ENCODE measurements around the gene JMJD4.

The JMJD4 gene, protein sequence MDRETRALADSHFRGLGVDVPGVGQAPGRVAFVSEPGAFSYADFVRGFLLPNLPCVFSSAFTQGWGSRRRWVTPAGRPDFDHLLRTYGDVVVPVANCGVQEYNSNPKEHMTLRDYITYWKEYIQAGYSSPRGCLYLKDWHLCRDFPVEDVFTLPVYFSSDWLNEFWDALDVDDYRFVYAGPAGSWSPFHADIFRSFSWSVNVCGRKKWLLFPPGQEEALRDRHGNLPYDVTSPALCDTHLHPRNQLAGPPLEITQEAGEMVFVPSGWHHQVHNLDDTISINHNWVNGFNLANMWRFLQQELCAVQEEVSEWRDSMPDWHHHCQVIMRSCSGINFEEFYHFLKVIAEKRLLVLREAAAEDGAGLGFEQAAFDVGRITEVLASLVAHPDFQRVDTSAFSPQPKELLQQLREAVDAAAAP

DNA sequence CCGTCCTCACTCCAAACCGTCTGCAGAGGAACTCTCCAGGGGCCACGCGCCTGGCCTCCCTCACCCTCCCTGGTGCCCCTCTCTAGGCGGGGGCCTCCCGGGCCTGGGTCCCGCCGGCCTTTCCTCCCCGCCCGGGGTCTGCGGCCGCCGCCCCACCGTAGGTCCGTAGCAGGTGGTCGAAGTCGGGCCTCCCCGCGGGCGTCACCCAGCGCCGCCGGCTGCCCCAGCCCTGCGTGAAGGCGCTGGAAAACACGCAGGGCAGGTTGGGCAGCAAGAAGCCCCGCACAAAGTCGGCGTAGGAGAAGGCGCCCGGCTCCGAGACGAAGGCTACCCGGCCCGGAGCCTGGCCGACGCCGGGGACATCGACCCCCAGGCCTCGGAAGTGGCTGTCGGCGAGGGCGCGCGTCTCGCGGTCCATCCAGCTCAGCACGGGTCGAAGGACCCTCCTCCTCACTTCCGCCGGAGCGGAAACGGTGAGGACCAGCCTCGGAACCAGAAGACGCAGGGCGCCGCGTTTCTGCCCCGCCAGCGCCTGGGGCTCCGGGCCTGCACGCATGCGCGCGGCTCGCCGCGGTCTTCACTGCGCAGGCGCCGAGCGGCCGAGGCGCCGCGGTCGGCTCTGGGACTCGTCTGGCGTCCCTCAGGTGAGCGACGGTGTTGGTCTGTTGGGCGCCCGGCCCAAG is at the start of gene JMJD4, which contains the start of gene SNAP47:
Gene JMJD4 (minus strand): TSS at position 447 of the 683 bp plus-strand sequence. CDS start 29 bp downstream, at position 418.
Gene SNAP47 (plus strand): TSS at position 580 of the 683 bp plus-strand sequence. CDS start 12,302 bp downstream, outside the sequence.
- peak; percentile 91 for DNase-seq

DNA sequence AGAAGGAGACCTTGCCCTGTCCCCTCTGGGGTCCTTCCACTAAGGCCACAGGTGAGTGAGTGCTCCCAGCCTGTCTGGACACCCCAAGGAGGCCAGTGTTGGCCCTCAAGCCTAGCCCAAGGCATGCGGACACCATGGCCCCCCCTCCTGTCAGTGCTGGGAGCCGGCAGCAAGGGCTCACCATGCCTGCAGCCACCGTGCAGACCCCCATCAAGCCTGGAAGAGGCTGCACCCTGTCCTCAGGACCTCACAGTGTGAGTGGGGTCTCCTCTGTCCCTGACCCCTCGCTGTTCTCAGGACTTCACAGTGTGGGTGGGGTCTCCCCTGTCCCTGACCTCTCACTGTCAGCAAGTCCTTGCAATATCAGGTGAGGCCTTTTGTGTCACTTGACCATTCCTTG is 47.1 kb upstream of the JMJD4 start:
- no peak for DNase-seq

DNA sequence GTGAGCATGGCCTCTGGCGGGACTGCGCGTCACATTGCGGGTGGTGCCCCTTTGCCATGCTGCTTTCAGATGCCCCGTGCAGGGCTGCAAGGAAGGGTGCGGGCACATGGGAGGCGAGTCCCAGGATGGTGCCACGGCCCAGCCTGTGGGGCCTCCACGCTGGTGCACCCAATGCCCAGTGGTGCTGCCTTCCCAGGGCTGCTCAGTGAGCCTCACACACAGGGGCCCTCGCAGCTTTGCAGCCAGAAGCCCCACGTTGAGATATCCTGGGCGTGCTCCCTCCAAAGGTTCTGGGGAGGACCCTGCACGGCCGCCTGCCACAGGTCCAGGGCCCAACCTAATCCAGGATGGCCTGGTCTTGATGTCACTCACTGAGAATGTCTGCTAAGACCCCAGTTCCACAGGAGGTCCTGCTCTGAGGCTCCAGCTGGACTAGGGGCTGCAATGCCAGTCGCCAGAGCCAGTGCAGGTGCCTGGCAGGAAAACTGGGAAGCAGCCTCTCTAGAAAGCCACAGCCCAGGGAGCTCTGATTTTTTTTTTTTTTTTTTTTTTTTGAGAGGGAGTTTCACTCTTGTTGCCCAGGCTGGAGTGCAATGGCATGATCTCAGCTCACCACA is 46.3 kb upstream of the JMJD4 start:
- no peak for DNase-seq

DNA sequence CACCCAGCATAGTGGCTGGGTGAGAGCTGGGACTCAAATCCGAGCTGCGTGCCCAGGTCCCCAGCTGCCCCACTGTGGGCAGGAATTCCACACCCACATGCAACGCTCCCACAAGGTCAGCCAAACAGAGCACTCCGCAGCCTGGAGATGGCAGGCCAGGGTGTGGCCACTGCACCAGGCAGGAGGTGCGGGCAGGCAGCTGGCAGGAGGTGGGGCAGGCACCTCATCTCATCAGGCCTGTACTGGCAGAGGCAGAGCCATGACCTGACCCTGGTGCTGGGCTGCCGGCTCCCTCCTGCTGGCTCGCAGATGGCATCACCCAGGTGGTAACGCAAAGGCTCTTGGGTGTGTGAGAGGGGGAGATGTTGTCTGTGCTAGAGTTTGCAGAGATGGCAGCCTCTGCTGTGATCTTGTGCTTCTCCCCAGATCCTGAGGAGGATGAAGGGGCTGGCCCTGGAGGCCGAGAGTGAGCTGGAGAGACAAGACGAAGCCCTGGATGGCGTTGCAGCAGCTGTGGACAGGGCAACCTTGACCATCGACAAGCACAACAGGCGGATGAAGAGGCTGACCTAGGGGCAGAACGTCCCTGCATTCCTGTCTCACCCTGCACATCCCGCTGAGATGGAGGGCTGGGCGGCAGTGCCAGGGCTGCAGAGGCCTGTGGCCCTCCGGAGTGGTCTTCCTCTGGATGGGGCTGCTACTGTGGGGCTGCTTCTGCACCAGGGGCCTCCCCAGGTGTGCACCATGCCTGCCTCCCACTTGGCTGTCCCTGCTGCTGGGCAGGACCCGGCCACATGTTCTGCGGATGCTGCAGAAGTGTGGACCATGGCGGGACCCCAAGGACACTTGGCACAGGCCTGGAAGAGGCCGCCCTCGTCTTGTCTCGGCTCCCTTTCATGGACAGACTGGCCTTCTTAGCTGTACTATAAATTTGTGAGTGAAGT is 45.3 kb upstream of the JMJD4 start:
- no peak for DNase-seq

DNA sequence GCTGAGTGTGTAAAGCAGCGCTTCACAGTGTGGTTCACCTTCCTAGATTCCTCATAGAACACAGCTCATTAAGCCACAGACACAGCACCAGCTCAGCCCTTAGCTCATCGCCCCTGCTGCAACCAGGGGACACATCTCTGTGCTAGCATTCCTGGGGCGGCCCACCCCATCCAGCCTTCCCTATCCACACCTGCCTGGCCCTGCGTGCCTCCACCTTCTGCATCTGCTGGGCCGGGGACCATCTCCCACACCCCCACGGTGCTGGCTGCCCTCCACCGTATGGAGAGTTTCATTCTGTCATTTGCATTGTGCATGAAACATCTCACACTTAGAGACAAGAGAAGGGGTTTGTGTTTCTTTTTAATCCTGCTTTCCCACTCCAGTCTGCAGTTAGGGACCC is 44.6 kb upstream of the JMJD4 start:
- DNase-seq: no peak

DNA sequence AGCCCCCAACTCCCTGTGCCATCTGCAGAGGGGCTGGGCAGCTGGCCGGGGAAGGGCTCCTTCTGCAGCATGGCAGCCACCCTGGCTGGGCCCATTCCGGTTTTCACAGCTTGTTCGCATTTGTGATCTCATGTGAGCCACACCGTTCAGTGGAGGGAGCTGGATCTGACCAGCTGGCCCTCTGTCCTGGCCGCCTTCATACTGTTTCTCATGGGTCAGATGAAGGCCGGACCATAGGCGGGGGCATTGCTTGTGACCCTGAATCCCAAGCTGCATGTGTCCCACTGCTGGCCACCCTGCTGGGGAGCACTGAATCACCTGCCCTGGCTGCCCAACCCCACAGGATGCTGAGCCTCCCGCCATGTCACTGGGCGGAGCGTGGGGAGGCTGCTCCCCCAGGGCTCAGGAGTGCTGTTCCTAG is 43.9 kb upstream of the JMJD4 start:
- no peak for DNase-seq

DNA sequence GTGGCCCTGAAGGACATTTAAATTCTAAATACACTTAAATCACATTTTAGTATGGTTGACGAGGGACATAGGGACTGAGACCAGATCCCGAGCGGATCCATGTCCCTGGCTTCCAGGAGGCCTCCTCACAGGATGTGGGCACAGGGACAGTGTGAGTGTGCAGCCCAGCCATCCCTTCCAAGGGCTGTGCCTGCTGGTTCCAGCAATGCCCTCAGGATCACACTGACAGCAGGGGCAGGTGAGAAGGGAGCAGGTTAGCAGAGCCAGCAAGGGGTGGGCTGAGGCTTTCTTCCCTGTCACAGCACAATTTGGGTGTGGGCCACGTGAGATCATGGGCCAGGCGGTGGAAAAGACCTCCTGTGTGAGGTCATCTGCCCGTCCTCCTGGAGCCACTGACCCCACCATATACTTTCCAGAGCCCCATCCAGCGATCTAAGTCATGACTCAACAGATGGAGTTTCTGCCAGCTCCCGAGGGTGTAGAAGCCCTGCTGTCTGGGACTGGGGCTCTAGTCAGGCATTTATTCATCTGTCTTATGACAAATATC is 43.4 kb upstream of the JMJD4 start:
- no peak for DNase-seq

DNA sequence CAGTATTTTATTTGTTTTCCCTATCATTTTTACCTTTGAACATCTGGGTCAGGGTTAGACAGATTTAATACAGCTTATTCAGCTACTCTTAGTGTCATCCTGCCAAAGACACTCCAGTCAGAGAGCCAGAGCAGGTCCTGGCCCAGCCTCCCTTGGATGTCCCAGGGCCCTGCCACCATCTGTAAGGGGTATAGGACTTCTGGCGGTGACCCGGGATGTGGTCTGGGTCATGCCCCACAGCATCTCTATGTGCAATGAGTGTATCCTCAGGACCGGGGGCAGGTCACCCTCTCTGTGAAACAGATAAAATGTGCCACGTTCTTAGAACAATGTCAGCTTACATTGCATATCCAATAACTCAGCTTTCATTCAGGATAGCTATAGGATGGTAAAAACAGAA is 42.5 kb upstream of the JMJD4 start:
- DNase-seq: no peak

DNA sequence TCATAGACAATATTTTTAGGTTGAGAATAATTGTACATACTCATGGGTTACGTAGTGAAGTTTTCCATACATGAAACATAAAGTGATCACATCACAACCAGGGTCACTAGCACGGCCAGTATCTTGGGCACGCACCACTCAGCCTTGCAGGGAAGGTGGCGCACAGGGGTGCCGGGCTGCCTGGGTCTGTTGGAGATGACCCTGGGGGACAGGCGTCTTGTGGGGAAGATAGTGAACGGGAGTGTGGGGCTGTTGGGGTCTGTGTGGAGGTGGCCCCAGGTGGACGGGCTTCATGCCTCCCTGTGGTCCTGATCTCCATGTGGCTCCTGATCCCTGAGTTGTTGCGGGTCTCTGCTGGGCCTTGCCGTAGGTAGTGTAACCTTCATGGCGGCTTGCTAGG is 42.1 kb upstream of the JMJD4 start:
- DNase-seq: no peak

DNA sequence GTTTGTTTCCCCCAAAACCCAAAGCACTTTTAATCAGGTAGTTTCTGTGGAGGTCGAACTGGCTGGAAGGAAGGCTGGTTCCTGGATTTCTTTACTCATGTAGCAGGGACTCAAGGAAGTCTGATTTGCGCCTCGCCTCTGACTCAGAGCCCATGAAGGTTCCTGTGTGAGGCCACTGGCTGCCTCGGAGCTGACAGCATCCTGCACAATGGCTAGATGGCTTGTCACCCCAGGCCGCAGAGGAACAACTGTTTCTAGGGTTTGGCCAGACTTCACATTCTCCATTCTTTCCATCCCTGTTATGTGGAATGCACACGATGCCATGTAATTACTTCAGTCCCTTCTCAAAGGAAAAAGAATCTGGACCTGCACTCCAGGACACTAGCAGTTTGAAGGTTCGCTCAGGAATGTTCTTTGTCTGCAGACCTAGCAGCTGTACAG is 41.2 kb upstream of the JMJD4 start:
- DNase-seq: no peak

DNA sequence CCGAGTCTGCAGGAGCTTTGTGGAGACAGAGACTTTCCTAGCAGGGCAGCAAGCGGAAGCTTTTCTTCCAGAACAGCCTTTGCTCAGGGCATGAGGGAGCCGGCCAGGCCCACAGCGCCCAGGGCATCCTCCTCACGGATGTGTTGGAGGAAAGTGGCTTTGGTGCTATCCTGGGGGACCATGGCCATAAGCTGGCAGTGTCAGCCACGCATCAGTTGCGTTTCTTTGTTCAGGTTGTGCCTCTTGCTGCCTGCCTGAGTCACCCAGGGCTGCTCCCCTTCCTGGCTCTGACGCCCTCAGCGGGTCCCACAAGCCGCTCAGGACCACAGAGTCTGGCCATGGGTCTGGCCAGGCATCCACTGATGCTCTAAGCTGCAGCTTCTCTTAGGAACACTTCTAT is 40.7 kb upstream of the JMJD4 start:
- no peak for DNase-seq

DNA sequence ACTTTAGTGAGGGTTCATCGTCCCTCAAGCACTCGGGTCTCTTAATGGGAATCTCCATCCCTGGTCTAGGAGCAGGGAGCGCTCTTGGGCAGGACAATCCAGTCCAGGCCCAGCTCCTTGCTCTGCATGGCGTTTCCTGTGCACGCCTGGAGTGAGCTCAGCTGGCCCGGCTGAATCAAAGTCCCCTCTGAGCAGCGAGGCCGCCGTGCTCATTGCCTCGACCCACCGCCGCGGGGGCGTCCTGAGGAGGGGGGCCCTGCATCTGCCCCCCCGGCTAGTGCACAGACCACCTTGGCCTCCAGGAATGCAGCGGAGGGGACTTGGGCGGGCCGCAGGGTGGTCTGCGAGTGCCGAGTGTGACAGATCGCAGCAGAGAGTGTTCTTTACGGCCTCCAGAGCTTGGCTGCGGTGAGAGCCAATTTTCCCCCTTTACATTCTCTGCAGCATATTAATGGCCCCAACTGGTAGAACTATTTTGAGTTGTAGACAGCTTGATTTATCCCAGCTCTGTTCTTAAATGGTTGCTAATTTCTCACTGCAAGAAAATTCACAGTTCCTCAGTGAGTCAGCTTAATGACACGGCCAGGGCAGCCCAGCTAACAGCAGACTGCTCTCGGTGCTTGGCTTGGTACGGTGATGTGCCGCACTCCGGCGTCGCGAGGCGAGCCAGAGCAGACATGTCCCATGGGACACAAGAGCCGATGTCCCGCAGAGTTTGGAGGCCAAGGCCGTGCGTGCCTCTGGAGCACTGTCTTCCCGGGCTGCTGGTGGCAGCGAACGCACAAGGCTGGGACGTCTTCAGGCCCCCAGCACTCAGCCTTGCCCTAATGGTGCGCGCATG is 39.9 kb upstream of the JMJD4 start:
- no peak for DNase-seq

DNA sequence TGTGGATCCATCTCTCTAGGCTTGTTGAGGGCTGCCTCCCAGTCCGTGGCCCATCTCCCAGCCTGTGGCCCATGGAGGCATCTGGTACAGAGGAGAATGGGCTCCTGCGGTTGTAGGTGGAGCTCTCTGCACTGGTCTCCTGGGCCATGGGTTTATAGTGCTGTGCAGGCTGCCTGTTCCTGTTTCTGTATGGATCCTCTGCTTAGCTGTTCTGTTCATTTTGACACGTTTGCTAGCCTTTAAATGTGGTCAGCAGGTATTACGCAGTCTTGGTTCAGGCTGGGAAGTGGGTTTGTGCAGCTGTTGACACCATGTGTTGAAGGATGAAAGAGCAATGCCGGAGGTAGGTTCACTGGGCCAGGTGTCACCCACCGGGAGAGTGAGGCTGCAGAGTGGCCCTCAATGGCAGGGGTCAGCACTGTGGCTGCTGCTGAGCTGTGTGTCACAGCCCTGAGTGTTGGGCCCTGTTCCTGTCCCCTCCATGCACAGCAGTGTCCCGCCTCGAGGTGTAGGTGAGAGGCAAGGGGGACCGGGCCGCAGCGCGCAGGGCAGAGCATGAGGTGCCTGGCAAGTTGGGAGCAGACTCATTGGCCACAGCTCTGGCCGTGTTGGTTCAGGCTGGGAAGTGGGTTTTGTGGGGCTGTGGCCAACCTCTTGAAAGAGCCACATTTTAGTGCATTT is 39.1 kb upstream of the JMJD4 start:
- peak; percentile 55 for DNase-seq

DNA sequence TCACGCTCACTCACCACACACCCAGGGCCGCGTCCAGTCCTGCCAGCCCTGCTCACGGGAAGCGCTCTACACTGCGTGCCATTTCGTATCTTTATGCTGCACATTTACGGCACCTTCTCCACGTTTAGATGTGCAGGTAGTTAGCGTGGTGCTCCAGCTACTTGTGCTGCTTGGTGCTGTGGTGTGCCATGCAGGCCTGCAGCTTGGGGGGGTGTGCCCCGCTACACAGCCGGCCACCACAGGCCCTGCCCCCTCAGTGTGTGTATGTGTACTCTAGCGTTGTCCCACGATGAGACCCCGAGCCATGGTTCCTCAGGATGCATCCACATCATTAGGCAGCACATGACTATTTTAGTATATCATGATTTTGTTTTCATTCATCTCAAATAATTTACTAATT is 38.5 kb upstream of the JMJD4 start:
- DNase-seq: peak; percentile 28

DNA sequence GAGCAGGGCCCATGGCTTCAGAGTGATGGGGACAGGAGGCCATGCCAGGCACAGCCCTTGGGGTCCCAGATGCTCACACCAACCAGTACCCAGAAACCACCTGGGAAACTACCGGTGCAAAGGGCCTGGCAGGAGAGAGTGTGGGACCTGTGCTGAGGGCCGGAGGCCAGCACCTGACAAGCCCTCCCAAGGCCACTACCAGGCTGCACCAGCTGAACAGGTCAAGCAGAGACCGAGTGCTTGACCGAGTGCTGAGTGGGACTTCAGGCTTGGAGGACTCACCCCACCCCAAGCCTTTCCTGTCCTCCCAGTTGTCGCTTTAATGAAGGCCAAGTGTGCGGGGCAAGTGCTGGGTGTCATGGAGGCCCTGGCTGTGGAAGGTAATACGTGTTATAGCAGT is 36.7 kb upstream of the JMJD4 start:
- no peak for DNase-seq

DNA sequence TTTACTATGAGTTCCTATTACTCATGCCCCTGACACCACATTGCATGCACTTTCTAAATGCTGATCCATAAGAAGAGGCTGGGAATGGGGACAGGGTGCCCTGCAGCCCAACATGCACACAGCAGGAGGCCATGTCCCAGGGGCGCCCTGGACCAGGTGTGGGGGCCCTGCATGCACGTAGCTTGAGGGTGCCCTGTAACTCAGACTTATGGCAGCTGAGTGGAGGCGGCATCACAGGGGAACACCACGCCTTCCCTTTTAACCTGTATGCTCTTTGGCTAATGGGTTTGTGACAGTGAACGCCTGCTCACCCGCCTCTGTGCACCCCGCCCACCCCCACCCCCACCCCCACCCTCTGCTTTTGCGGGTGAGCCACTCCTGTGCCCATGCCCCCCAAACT is 36.2 kb upstream of the JMJD4 start:
- DNase-seq: no peak

DNA sequence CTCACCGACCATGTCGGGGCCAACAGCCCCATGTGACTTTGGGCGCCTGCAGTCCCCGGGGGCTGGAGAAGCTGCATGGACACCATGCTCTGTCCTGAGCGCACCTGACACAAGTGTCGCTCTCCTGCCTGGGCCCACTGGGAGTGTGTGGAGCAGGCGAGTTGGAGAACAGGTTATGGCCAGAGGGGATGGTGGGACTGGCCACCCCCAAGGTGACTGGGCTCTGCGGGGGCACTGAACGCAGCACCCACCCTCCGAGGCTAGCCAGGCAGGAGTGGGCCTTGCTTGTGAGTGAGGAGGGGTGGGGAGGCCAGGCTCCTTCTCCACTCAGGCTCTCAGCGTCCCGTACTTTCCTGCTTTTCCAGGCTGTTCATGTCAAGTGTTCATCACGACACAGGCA is 35.7 kb upstream of the JMJD4 start:
- no peak for DNase-seq

DNA sequence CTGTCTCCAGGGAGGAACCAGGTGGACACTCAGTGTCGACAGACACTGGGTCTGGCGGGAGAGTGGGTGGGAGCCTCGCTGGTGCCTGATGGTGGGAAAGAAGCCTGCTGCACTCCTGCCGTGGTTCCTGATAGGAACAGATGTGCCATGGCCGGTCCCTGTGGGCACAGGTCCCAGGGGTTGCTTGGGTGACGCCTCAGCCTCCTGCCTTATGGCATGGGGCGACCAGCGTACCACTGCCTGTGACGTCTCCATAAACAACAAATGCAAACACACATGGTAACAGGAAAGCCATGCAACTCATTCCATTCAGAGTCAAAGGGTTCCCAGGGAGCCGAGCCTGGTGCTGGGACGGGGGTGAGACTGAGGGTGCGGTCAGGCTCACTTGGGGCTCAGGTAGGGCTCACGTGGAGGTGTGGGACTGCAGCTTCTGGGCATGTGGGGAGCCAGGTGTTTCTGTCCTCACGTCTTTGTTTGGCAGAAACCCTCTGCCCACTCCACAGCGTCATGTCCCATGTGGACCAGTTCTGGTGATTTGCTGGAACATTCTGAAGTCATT is 34.9 kb upstream of the JMJD4 start:
- DNase-seq: no peak

DNA sequence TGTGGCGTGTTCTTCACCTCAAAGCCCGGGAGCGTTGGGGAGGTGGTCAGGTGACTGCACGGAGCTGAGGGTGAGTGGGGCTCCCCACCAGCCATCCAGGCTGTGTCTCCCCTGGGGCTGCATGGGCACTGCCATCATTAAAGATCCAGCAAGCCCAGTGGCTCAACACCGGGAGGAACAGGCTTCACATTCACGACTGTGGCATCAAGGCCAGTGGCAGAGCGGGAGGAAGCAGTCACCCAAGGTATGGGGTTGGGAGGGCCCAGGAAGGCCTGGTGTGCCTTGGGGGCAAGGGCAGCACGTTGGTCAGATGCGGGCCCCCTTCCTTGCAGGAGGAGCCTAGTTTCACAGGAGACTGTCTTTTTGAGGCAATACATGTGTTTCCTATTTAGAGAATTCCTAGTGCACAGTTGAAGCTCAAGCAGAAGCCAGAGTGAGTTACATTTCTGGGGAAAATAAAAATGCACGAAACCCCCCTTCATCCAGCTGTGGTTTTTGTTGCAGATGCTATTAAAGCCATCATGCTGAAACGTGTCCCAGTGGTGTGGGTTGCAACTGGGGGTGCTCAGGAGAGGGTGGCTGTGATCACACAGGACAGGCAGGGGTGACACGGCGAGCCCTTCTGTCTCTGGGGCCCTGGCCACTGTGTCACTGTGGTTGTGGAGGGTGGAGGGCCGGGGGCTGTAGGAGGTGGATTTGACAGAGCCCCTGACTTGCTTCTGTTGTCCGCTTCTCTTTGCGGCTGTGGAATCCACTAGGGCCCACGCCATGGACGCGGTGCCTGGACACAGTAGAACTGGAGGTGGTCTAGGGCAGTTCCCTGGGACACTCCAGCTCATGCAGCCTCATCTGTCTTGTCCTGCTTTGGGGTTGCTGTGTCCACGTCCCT is 34.2 kb upstream of the JMJD4 start:
- DNase-seq: no peak
